ENCODE results near the gene RELL2. TPM values are rescaled to one million over a fixed set of nuclear protein-coding genes. Genes with fewer than 3 reads are reported as not detected.

Gene RELL2
- total RNA-seq, 2 experiments from 2014 or later, result 28.0 to 43.1 TPM

DNA sequence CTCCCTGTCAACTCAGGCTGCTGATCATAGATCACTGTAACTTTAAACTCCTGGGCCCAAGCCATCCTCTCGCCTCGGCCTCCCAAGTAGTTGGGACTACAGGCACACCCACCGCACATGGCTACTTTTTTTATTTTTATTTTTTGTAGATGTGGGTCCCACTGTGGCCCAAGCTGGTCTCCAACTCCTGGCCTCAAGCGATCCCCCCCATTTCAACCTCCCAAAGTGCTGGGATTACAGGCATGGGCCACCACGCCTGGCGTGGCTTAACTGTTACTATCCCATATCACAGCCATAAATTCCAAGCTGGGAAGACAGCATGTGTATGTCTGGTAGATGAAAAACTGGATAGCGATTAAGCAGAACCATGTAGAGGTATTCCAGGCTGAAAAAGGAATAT, 1.2 kb upstream of the RELL2 start:
- Histone ChIP-seq H3K9me2 (ENCODE audit: insufficient read depth, low read length) (no peaks in the 10 kb centered on the region), H3K27ac (ENCODE audit: low read depth, low read length, poor library complexity, severe bottlenecking) (no peak overlapping the region), H3K4me3 (ENCODE audit: low read depth, low read length, poor library complexity, severe bottlenecking) (peak overlapping the region; percentile 98), H3K4me2 (ENCODE audit: low read length) (peak overlapping the region; percentile 73), H3K4me1 (ENCODE audit: insufficient read depth, low read length, poor library complexity, severe bottlenecking) (peaks cover 34% of the 10 kb centered on the region), H2AFZ (ENCODE audit: low read length) (no peak overlapping the region), H3K9me3 (ENCODE audit: low read length) (no peaks in the 10 kb centered on the region), H3K36me3 (ENCODE audit: insufficient read depth, low read length) (peaks cover 58% of the 10 kb centered on the region), H4K20me1 (ENCODE audit: insufficient read depth, low read length) (peaks cover 5% of the 10 kb centered on the region), H3K79me2 (ENCODE audit: insufficient read depth, low read depth, low read length) (peaks cover 50% of the 10 kb centered on the region)
- BruUV-seq (replicated peaks), result no TSS peak
- DNase-seq (ENCODE audit: low spot score), result no peak
- intact Hi-C loops (cut with micrococcal nuclease; ENCODE audit: unreplicated experiment), result loop anchor here (1.0 to 5.0 kb wide), 2 partner anchors 16 to 108 kb away; no protein-coding TSS in a partner anchor
- TF ChIP-seq EZH2phosphoT487 (IDR thresholded peaks at IDR 0.05; ENCODE audit: borderline replicate concordance, low read depth, low read length) (no peak), CTCF (conservative IDR thresholded peaks at IDR 0.05; ENCODE audit: low read length) (no peak)
- ChIA-PET CTCF (ENCODE audit: unreplicated experiment) (interaction anchor here (2.5 kb wide), 1 partner anchor 42 kb away, joined by 7 read pairs; no protein-coding TSS in a partner anchor), POLR2A (interaction anchor here (0.6 to 8.6 kb wide), 10 partner anchors 8 to 281 kb away, joined by 3 to 101 read pairs (median 4); partner anchors contain the start of genes DIAPH1 and FCHSD1)

- Histone ChIP-seq H2AFZ (ENCODE audit: low read length) (peak overlapping the region; percentile 81; the same call in 1 of the 2 replicates), H3K27ac (ENCODE audit: low read depth, low read length, poor library complexity, severe bottlenecking) (no peak overlapping the region), H3K9me3 (ENCODE audit: low read length) (no peaks in the 10 kb centered on the region), H3K9me2 (ENCODE audit: insufficient read depth, low read length) (no peaks in the 10 kb centered on the region), H3K4me2 (ENCODE audit: low read length) (peak overlapping the region; percentile 73), H3K36me3 (ENCODE audit: insufficient read depth, low read length) (peaks cover 58% of the 10 kb centered on the region), H3K4me3 (ENCODE audit: low read depth, low read length, poor library complexity, severe bottlenecking) (peak overlapping the region; percentile 98), H4K20me1 (ENCODE audit: insufficient read depth, low read length) (peaks cover 5% of the 10 kb centered on the region), H3K79me2 (ENCODE audit: insufficient read depth, low read depth, low read length) (peaks cover 50% of the 10 kb centered on the region), H3K4me1 (ENCODE audit: insufficient read depth, low read length, poor library complexity, severe bottlenecking) (peaks cover 34% of the 10 kb centered on the region)
- intact Hi-C loops (cut with micrococcal nuclease; ENCODE audit: unreplicated experiment), result loop anchor here (1.0 to 5.0 kb wide), 2 partner anchors 17 to 109 kb away; no protein-coding TSS in a partner anchor
- no peak for TF ChIP-seq EZH2phosphoT487 (IDR thresholded peaks at IDR 0.05; ENCODE audit: borderline replicate concordance, low read depth, low read length)
- no peak for TF ChIP-seq CTCF (conservative IDR thresholded peaks at IDR 0.05; ENCODE audit: low read length)
- CTCF ChIA-PET (ENCODE audit: unreplicated experiment), result interaction anchor here (2.5 kb wide), 1 partner anchor 43 kb away, joined by 7 read pairs; no protein-coding TSS in a partner anchor
- DNase-seq (ENCODE audit: low spot score), result no peak
- no TSS peak for BruUV-seq (replicated peaks)
- POLR2A ChIA-PET, result interaction anchor here (0.6 to 8.6 kb wide), 12 partner anchors 9 to 280 kb away, joined by 3 to 101 read pairs (median 5); partner anchors contain the start of genes DIAPH1 and FCHSD1
Observed at GRCh38 chr5:141636106-141636412, 738 bp upstream of the RELL2 start.

Measured in OCI-LY7 (cell line).